Upper lobe of right lung (tissue), 1 donor: Measurements from ENCODE around the gene C16orf92. TPM values are rescaled to one million over a fixed set of nuclear protein-coding genes. Genes with fewer than 3 reads are reported as not detected.

Experiments
- ATAC-seq: fragments of 200-7000 bp; cut with Tn5 transposase; one replicate; pipeline ENCODE4 v1.9.1; 2020; ENCODE audit warnings: mild to moderate bottlenecking, moderate library complexity
- DNase-seq: peaks from one replicate; pipeline ENCODE4 v3.0.0-alpha.2; 2020
- H3K27ac ChIP-seq: fragments of 200-600 bp; one replicate; pipeline ENCODE4 v1.8.0; 2022
- H3K27me3 ChIP-seq: fragments of 200-600 bp; one replicate; pipeline ENCODE4 v1.8.0; 2022; ENCODE audit warnings: mild to moderate bottlenecking
- H3K36me3 ChIP-seq: fragments of 200-600 bp; one replicate; pipeline ENCODE4 v1.8.0; 2022
- H3K4me1 ChIP-seq: fragments of 200-600 bp; one replicate; pipeline ENCODE4 v1.8.0; 2022
- H3K4me3 ChIP-seq: fragments of 200-600 bp; one replicate; pipeline ENCODE4 v1.8.0; 2022; ENCODE audit warnings: mild to moderate bottlenecking
- H3K9me3 ChIP-seq: fragments of 200-600 bp; one replicate; pipeline ENCODE4 v1.8.0; 2022
- intact Hi-C: fragments of 100-400 bp; cut with DNase I; formaldehyde crosslinking; loops from one replicate; pipeline ENCODE4 v1.11.0; 2022
- total RNA-seq: library from RNA; stranded (reverse); fragmentation: NEBNext Ultra II Directional; extraction: Animal tissue kit (Norgen Biotek cat#: 25700); gene quantifications from one replicate; pipeline ENCODE4 v1.2.1, GENCODE V29; 2021
- TF ChIP-seq, protein P1 (sequence below): fragments of 200-600 bp; IDR thresholded peaks from one replicate; pipeline ENCODE4 v1.8.0; 2022; ENCODE audit warnings: antibody characterized with exemption
- donor health status: DM: no; HTN: yes; CAD: no; lungs with severe emphysema.

The C16orf92 gene
- total RNA-seq, 1 donor from 2014 or later, result not detected

DNA sequence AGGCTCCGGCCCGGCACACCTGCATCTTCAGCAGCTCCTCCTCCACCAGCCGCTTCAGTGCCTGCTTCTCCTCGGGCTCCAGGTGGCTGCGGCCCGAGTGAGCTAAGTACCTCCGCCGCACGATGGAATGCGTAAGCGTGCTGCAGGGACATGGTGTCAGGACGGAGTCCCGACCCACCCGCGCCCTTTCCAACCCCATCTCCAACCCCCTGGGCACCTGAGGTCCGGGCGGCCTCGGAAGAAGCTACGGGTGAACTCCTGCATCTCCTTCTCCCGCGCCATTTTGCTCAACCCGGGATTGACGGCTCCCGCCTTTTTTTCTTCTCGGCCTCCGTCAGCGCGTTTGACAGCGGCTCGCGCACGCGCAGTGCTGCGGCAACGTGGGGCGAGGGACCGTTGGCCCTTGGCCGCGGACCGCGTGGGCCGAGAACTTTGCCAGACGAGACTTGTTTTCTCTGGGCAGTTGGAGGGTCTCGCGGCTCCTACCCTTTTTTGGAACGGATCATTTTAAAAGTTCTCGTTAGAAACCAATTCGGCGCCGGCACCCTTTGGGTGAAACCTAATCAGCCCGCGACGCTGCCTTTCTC is 27.6 kb upstream of the C16orf92 start, which contains the start of gene HIRIP3:
HIRIP3 (minus strand) TSS at position 294 of the 587 bp plus-strand sequence; CDS start at position 282, 12 bp downstream.
- DNase-seq (peak; percentile 95), ATAC-seq (peak; percentile 70)
- Histone ChIP-seq H3K4me1 (peaks cover 23% of the 10 kb centered on the region), H3K9me3 (no peaks in the 10 kb centered on the region), H3K4me3 (peak within 1 kb of the TSS; percentile 98), H3K27me3 (no peaks in the 10 kb centered on the region), H3K27ac (peak within 1 kb of the TSS; percentile 97), H3K36me3 (peaks cover 40% of the 10 kb centered on the region)
- TF ChIP-seq, protein P1, sequence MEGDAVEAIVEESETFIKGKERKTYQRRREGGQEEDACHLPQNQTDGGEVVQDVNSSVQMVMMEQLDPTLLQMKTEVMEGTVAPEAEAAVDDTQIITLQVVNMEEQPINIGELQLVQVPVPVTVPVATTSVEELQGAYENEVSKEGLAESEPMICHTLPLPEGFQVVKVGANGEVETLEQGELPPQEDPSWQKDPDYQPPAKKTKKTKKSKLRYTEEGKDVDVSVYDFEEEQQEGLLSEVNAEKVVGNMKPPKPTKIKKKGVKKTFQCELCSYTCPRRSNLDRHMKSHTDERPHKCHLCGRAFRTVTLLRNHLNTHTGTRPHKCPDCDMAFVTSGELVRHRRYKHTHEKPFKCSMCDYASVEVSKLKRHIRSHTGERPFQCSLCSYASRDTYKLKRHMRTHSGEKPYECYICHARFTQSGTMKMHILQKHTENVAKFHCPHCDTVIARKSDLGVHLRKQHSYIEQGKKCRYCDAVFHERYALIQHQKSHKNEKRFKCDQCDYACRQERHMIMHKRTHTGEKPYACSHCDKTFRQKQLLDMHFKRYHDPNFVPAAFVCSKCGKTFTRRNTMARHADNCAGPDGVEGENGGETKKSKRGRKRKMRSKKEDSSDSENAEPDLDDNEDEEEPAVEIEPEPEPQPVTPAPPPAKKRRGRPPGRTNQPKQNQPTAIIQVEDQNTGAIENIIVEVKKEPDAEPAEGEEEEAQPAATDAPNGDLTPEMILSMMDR, result no peak
- intact Hi-C loops, result loop anchor here (10.0 kb wide), 1 partner anchor 71 kb away; the partner anchor contains the start of gene KCTD13

DNA sequence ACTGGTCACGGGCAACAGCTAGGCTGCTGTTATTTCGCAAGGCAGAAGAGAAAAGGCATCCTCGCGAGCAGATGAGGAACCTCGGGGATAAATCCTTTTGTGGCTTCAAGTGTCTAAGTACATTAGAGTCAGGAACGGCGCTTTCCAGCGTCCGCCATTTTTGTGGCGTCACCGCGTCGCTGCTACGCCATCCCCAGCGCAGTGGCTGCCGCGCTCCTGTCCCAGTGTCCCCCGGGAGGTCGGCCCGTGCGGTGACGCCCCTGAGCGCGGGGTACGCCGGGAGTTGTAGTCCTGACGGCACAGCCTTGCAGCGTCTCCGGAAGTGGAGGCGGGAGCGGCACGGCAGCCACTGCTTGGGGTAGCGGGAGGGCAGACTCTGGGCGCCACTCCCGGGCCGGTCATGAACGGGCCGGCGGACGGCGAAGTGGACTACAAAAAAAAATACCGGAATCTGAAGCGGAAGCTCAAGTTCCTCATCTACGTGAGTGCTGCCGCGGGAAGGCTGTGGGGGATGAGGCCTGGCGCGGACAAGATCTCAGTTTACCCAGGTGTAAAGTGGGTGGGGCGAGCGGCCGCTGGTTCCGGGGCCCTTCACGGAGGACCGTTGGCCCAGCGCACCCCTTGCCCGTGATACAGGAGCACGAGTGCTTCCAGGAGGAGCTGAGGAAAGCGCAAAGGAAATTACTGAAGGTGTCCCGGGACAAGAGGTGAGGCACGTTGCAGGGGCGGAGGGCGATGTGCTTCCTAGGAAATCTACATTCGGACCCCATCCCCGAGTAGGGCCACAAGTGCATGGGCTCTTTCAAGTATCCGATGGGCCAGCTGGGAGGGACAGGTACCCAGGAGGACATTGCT is 26.9 kb upstream of the C16orf92 start, which contains the start of gene INO80E:
INO80E (plus strand) TSS at position 331 of the 855 bp plus-strand sequence; CDS start at position 401, 70 bp downstream.
- peak within 1 kb of the TSS; percentile 97 for H3K27ac ChIP-seq
- TF ChIP-seq, protein P1, result no peak
- H3K9me3 ChIP-seq, result no peaks in the 10 kb centered on the region
- H3K4me1 ChIP-seq, result peaks cover 23% of the 10 kb centered on the region
- peak within 1 kb of the TSS; percentile 98 for H3K4me3 ChIP-seq
- H3K36me3 ChIP-seq, result peaks cover 40% of the 10 kb centered on the region
- intact Hi-C loops, result loop anchor here (10.0 kb wide), 1 partner anchor 71 kb away; the partner anchor contains the start of gene KCTD13
- no peaks in the 10 kb centered on the region for H3K27me3 ChIP-seq
- ATAC-seq (peak; percentile 97), DNase-seq (peak; percentile 100)

DNA sequence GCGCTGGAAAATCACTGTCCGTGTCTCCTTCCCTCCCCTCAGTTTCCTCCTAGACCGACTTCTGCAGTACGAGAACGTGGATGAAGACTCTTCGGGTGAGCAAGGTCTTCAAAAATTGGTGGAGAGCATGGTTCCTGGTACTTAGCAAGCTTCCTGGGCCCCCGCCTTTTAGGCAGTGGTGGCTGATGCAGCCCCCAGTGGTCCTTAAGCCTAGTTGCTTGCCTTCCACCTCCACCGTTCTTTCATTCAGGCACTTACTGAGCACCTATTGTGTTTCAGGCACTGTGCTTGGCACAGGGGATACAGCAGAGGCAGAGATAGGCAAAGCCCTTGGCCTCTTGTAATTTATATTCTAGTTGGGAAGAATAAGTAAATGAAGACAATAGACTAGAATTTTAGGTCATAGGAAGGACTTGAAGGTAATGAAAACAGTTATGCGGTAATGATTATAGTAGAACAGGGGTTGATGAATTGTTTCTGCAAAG is 26.2 kb upstream of the C16orf92 start:
- Histone ChIP-seq H3K27me3 (no peaks in the 10 kb centered on the region), H3K36me3 (peaks cover 35% of the 10 kb centered on the region), H3K4me3 (peak overlapping the region; percentile 98), H3K27ac (peak overlapping the region; percentile 97), H3K9me3 (no peaks in the 10 kb centered on the region), H3K4me1 (peaks cover 23% of the 10 kb centered on the region)
- TF ChIP-seq, protein P1, result no peak
- intact Hi-C loops, result loop anchor here (10.0 kb wide), 1 partner anchor 72 kb away; the partner anchor contains the start of gene KCTD13
- DNase-seq (no peak), ATAC-seq (no peak)

DNA sequence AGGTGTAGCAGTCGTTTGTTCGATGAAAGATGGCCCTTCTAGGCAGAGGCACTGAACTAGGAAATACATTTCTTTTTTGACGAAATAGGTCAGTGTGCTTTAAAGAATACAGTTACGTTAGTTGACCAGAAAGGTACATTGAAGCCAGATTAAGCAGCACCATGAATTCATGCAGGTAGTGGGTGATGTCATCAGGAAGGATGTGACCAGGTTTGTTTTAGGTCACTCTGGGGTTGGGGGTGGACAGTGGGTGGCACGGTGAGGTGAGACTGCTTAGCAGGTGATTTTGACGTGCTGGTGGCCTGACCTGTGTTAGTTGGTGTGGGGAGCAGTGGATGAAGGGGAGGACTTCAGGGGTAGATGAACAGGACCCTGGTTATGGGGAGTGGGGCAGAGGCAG is 23.4 kb upstream of the C16orf92 start:
- TF ChIP-seq, protein P1, result no peak
- Histone ChIP-seq H3K36me3 (peaks cover 17% of the 10 kb centered on the region), H3K27me3 (no peaks in the 10 kb centered on the region), H3K4me1 (peaks cover 13% of the 10 kb centered on the region), H3K4me3 (no peak overlapping the region), H3K27ac (no peak overlapping the region), H3K9me3 (no peaks in the 10 kb centered on the region)
- ATAC-seq (no peak), DNase-seq (no peak)
- intact Hi-C loops, result loop anchor here (10.0 kb wide), 2 partner anchors 75 to 145 kb away; partner anchors contain the start of gene KCTD13

DNA sequence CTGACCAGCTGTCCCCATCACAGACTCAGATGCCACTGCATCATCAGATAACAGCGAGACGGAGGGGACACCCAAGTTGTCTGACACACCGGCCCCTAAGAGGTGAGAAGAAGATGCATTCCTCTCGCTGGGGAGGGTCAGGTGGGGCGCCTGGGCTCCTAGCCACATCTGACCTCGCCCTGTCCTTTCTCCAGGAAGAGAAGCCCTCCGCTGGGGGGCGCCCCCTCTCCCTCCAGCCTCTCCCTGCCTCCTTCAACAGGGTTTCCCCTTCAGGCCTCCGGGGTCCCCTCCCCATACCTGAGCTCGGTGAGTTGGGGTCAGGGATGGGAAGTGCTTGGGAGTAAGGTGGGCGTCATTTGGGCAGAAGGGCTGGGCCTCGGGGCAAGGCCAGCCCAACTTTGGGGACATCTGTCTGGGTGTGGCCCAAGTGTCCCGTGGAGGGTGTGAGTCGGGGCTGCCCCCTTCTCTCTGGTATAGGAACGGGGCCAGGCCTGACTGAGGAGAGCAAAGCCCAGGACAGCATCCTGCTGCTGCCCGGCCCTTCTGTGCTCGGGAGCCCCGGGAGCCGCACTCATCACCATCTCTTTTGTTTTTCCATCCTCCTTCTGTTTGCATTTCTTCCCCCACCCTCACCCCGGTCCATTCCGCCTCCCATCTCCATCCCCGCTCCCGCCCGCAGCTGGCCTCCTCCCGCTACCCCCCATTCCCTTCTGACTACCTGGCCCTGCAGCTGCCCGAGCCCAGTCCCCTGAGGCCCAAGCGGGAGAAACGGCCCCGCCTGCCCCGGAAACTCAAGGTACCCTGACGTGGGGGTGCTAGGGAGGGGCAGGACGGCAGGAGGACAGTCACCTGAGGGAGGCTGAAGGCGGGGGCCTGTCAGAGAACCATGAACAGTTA is 22.0 kb upstream of the C16orf92 start:
- peaks cover 17% of the 10 kb centered on the region for H3K36me3 ChIP-seq

More for the DNA sequence above, 22.0 kb upstream of the C16orf92 start:
- Histone ChIP-seq H3K9me3 (no peaks in the 10 kb centered on the region), H3K4me1 (peaks cover 9% of the 10 kb centered on the region), H3K27ac (no peak overlapping the region), H3K4me3 (no peak overlapping the region), H3K27me3 (no peaks in the 10 kb centered on the region)
- no peak for DNase-seq
- TF ChIP-seq, protein P1, result no peak
- ATAC-seq, result no peak
- intact Hi-C loops, result loop anchor here (10.0 kb wide), 1 partner anchor 146 kb away; no protein-coding TSS in a partner anchor
